WTC11 (cell line): ENCODE measurements around the gene ABCC6. TPM values are rescaled to one million over a fixed set of nuclear protein-coding genes. Genes with fewer than 3 reads are reported as not detected.
"Not testable (repeated sequence)": the region's sequence is repeated elsewhere in the genome, so short reads cannot be mapped to it uniquely, and the experiment has no call there.

Experiments
- ATAC-seq: fragments of 200-7000 bp; cut with Tn5 transposase; 2 replicates; pipeline ENCODE4 v1.10.0; 2021; ENCODE audit warnings: mild to moderate bottlenecking, moderate library complexity
- CTCF ChIA-PET: fragments of 300-600 bp; sonication (Branson Sonifier 250); formaldehyde crosslinking; loops from one replicate; lab custom pipeline; 2021; ENCODE audit warnings: antibody characterized with exemption; lab: Charles Lee
- POLR2A ChIA-PET: fragments of 350-600 bp; sonication (Branson Sonifier 250); formaldehyde crosslinking; loops from one replicate; lab custom pipeline; 2021; ENCODE audit warnings: antibody characterized with exemption; lab: Charles Lee
- DNase-seq: peaks from one replicate; pipeline ENCODE4 v3.0.0; 2021; ENCODE audit warnings: low spot score
- H3K27ac Mint-ChIP-seq: 2 replicates; pipeline ENCODE4 v1.8.0; 2021; ENCODE audit warnings: mixed read lengths
- H3K27me3 Mint-ChIP-seq: 2 replicates; pipeline ENCODE4 v1.8.0; 2021; ENCODE audit warnings: low read depth, mild to moderate bottlenecking, moderate library complexity, mixed read lengths
- H3K36me3 Mint-ChIP-seq: 2 replicates; pipeline ENCODE4 v1.8.0; 2021; ENCODE audit warnings: mixed read lengths
- H3K4me1 Mint-ChIP-seq: 2 replicates; pipeline ENCODE4 v1.8.0; 2022; ENCODE audit warnings: mixed read lengths
- H3K4me3 Mint-ChIP-seq: 2 replicates; pipeline ENCODE4 v1.8.0; 2021; ENCODE audit warnings: mild to moderate bottlenecking, moderate library complexity, mixed read lengths
- H3K9me3 Mint-ChIP-seq: 2 replicates; pipeline ENCODE4 v1.8.0; 2021; ENCODE audit warnings: mixed read lengths
- ELF4 ChIP-seq: sonication (generic); formaldehyde crosslinking; IDR thresholded peaks from 2 replicates; pipeline ENCODE4 v1.8.1; 2022; ENCODE audit warnings: low read depth, mild to moderate bottlenecking, moderate library complexity, missing genetic modification reagents
- EMX1 ChIP-seq: fragments of 250-450 bp; sonication (Bioruptor Pico); IDR thresholded peaks from 2 replicates; pipeline ENCODE4 v1.8.0; 2021; ENCODE audit warnings: mild to moderate bottlenecking
- GABPB1 ChIP-seq: sonication (generic); formaldehyde crosslinking; IDR thresholded peaks from 2 replicates; pipeline ENCODE4 v1.8.1; 2023; ENCODE audit warnings: mild to moderate bottlenecking, missing genetic modification reagents
- GRHL2 ChIP-seq: fragments of 250-450 bp; sonication (Bioruptor Pico); IDR thresholded peaks from 2 replicates; pipeline ENCODE4 v1.8.0; 2022; ENCODE audit warnings: mild to moderate bottlenecking, moderate library complexity; ENCODE audit not compliant: insufficient replicate concordance, severe bottlenecking
- GTF2I ChIP-seq: fragments of 250-450 bp; sonication (Bioruptor Pico); conservative IDR thresholded peaks from 2 replicates; pipeline ENCODE4 v1.4.0; 2021; ENCODE audit warnings: mild to moderate bottlenecking
- KAT7 ChIP-seq: sonication (generic); formaldehyde crosslinking; IDR thresholded peaks from 2 replicates; pipeline ENCODE4 v1.8.1; 2023; ENCODE audit warnings: missing genetic modification reagents, mild to moderate bottlenecking, borderline replicate concordance
- MXD4 ChIP-seq: fragments of 250-450 bp; sonication (Bioruptor Pico); IDR thresholded peaks from 2 replicates; pipeline ENCODE4 v1.8.0; 2021; ENCODE audit warnings: mild to moderate bottlenecking, moderate library complexity, borderline replicate concordance
- NFE2L1 ChIP-seq: sonication (generic); formaldehyde crosslinking; IDR thresholded peaks from 2 replicates; pipeline ENCODE4 v1.8.1; 2023; ENCODE audit warnings: missing genetic modification reagents
- NFYB ChIP-seq: sonication (generic); formaldehyde crosslinking; conservative IDR thresholded peaks from 2 replicates; pipeline ENCODE4 v1.8.0; 2022; ENCODE audit warnings: low read depth, missing genetic modification reagents
- NR3C1 ChIP-seq: sonication (generic); formaldehyde crosslinking; conservative IDR thresholded peaks from 2 replicates; pipeline ENCODE4 v1.8.1; 2023; ENCODE audit warnings: low read depth, mild to moderate bottlenecking, missing genetic modification reagents
- SMAD4 ChIP-seq: sonication (generic); formaldehyde crosslinking; IDR thresholded peaks from 2 replicates; pipeline ENCODE4 v1.8.0; 2022; ENCODE audit warnings: mild to moderate bottlenecking, missing genetic modification reagents
- SP1 ChIP-seq: sonication (generic); formaldehyde crosslinking; conservative IDR thresholded peaks from 2 replicates; pipeline ENCODE4 v1.8.1; 2022; ENCODE audit warnings: missing genetic modification reagents
- ZNF138 ChIP-seq: sonication (generic); formaldehyde crosslinking; conservative IDR thresholded peaks from 2 replicates; pipeline ENCODE4 v1.8.1; 2022; ENCODE audit warnings: mild to moderate bottlenecking, moderate library complexity, missing genetic modification reagents
- ZNF671 ChIP-seq: fragments of 250-450 bp; sonication (Bioruptor Pico); IDR thresholded peaks from 2 replicates; pipeline ENCODE4 v1.8.0; 2021; ENCODE audit warnings: mild to moderate bottlenecking
- total RNA-seq: library from RNA; stranded (reverse); gene quantifications from 3 replicates; pipeline ENCODE4 v1.2.3, GENCODE V29; 2021
- TF ChIP-seq, protein P1 (sequence below): sonication (generic); formaldehyde crosslinking; IDR thresholded peaks from 2 replicates; pipeline ENCODE4 v1.8.1; 2023; ENCODE audit warnings: mild to moderate bottlenecking, moderate library complexity, missing genetic modification reagents
- TF ChIP-seq, protein P2 (sequence below): sonication (generic); formaldehyde crosslinking; IDR thresholded peaks from 2 replicates; pipeline ENCODE4 v1.8.1; 2023; ENCODE audit warnings: mild to moderate bottlenecking, missing genetic modification reagents, moderate library complexity
- TF ChIP-seq, protein P3 (sequence below): sonication (generic); formaldehyde crosslinking; IDR thresholded peaks from 2 replicates; pipeline ENCODE4 v1.8.1; 2022; ENCODE audit warnings: low read depth, missing genetic modification reagents, borderline replicate concordance
- TF ChIP-seq, protein P4 (sequence below): sonication (generic); formaldehyde crosslinking; IDR thresholded peaks from 2 replicates; pipeline ENCODE4 v1.8.0; 2022; ENCODE audit warnings: mild to moderate bottlenecking, missing genetic modification reagents
- TF ChIP-seq, protein P5 (sequence below): sonication (generic); formaldehyde crosslinking; IDR thresholded peaks from 2 replicates; pipeline ENCODE4 v1.8.1; 2022; ENCODE audit warnings: mild to moderate bottlenecking, moderate library complexity, missing genetic modification reagents
- TF ChIP-seq, protein P6 (sequence below): sonication (generic); formaldehyde crosslinking; IDR thresholded peaks from 2 replicates; pipeline ENCODE4 v1.8.1; 2022; ENCODE audit warnings: missing genetic modification reagents, borderline replicate concordance
- TF ChIP-seq, protein P7 (sequence below): fragments of 250-450 bp; sonication (Bioruptor Pico); conservative IDR thresholded peaks from 2 replicates; pipeline ENCODE4 v1.9.0; 2021; ENCODE audit warnings: mild to moderate bottlenecking

ABCC6 gene
- total RNA-seq, 1 experiment from 2014 or later, result 1.3 TPM

DNA sequence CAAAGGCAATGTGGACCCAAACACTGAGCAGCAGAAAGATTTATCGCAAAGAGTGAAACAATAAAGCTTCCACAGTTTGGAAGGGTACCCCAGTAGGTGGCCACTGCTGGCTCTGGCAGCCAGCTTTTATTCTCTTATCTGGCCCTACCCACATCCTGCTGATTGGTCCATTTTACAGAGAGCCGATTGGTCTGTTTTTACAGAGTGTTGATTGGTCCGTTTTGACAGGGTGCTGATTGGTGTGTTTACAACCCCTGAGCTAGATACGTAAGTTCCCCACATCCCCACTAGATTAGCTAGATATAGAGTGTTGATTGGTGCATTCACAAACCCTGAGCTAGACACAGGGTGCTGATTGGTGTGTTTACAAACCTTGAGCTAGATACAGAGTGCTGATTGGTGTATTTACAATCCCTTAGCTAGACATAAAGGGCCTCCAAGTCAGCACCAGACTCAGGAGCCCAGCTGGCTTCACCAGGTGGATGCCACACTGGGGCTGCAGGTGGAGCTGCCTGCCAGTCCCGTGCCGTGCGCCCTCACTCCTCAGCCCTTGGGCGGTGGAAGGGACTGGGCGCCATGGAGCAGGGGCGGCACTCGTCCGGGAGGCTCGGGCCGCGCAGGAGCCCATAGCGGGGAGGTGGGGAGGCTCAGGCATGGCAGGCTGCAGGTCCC is 119.0 kb downstream of the ABCC6 start:
- ATAC-seq, H3K4me1 Mint-ChIP-seq, H3K4me3 Mint-ChIP-seq, POLR2A ChIA-PET, H3K27me3 Mint-ChIP-seq, DNase-seq, H3K9me3 Mint-ChIP-seq: not testable (repeated sequence)
- Mint-ChIP-seq H3K36me3 (peaks cover 66% of the 10 kb centered on the region), H3K27ac (0 out of 2 replicates have a peak overlapping the region, but pooled peaks have one; percentile 57)
- peak; percentile 44; the same call in 1 of the 2 replicates for TF ChIP-seq NFYB (CRISPR knock-in tag)
- CTCF ChIA-PET, result interaction anchor here (0.6 kb wide), 1 partner anchor 24 kb away, joined by 4 read pairs; no protein-coding TSS in a partner anchor

DNA sequence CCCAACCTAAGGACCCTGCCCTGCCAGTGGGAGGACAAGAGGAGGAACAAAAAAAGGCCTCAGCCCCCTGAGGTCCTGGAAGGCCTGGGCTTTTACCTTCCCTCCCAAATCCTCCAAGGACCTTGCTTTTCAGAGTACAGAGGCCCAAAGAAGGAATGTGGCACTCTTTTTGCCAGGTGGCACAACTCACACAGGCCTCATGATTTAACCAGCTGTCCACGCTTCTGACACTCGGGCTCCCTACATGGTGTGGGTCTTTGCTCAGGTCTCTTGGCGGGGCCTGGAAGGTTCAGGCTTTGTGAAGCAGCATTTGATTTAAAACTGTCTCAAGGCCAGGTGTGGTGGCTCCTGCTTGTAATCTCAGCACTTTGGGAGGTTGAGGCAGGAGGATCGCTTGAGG is 120.6 kb downstream of the ABCC6 start:
- TF ChIP-seq ELF4, result no peak
- TF ChIP-seq EMX1, result no peak
- TF ChIP-seq NFYB (CRISPR knock-in tag), result no peak
- no peak for TF ChIP-seq NFE2L1
- no peak for TF ChIP-seq SP1 (CRISPR knock-in tag)
- Mint-ChIP-seq H3K9me3 (peaks cover 4% of the 10 kb centered on the region), H3K27me3 (no peaks in the 10 kb centered on the region), H3K27ac (no peak overlapping the region), H3K36me3 (peaks cover 71% of the 10 kb centered on the region), H3K4me1 (no peaks in the 10 kb centered on the region), H3K4me3 (no peak overlapping the region)
- ATAC-seq, result no peak
- CTCF ChIA-PET, result no interaction called here
- POLR2A ChIA-PET, result no interaction called here
- no peak for DNase-seq

DNA sequence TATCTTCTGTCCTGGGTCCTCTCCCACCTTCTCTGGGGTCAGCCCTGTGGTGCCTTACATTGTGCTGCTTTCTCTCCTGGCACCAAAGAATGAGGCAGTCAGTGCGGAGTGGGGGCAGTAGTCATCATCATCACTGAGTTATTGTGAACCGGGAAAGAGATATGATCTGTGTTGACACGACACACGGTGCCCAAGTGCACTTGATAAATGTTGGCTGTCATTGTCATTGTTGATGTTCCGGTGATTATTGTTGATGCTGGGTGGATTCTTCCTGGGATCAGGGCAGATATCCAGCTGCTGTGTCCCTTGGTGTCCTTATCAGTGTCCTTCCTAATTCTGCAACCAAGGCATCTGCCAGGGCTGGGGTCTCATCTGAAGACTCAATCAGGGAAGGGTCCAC is 121.7 kb downstream of the ABCC6 start:
- CTCF ChIA-PET, result interaction anchor here (1.7 kb wide), 1 partner anchor 227 kb away, joined by 4 read pairs; no protein-coding TSS in a partner anchor
- POLR2A ChIA-PET, result no interaction called here
- no peak overlapping the region for H3K4me3 Mint-ChIP-seq
- H3K4me1 Mint-ChIP-seq, result no peaks in the 10 kb centered on the region
- H3K9me3 Mint-ChIP-seq, result peaks cover 4% of the 10 kb centered on the region
- H3K27me3 Mint-ChIP-seq, result no peaks in the 10 kb centered on the region
- peaks cover 69% of the 10 kb centered on the region for H3K36me3 Mint-ChIP-seq
- ATAC-seq, result no peak
- peak overlapping the region; percentile 32; the same call in 1 of the 2 replicates for H3K27ac Mint-ChIP-seq
- no peak for DNase-seq
- no peak for TF ChIP-seq SMAD4 (CRISPR knock-in tag)
- TF ChIP-seq, protein P1, sequence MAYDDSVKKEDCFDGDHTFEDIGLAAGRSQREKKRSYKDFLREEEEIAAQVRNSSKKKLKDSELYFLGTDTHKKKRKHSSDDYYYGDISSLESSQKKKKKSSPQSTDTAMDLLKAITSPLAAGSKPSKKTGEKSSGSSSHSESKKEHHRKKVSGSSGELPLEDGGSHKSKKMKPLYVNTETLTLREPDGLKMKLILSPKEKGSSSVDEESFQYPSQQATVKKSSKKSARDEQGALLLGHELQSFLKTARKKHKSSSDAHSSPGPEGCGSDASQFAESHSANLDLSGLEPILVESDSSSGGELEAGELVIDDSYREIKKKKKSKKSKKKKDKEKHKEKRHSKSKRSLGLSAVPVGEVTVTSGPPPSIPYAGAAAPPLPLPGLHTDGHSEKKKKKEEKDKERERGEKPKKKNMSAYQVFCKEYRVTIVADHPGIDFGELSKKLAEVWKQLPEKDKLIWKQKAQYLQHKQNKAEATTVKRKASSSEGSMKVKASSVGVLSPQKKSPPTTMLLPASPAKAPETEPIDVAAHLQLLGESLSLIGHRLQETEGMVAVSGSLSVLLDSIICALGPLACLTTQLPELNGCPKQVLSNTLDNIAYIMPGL (CRISPR knock-in tag), result no peak
- no peak for TF ChIP-seq NR3C1 (CRISPR knock-in tag)
- TF ChIP-seq, protein P2, sequence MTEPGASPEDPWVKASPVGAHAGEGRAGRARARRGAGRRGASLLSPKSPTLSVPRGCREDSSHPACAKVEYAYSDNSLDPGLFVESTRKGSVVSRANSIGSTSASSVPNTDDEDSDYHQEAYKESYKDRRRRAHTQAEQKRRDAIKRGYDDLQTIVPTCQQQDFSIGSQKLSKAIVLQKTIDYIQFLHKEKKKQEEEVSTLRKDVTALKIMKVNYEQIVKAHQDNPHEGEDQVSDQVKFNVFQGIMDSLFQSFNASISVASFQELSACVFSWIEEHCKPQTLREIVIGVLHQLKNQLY (CRISPR knock-in tag), result no peak
- TF ChIP-seq NFYB (CRISPR knock-in tag), result no peak
- TF ChIP-seq GTF2I, result no peak
- TF ChIP-seq GABPB1 (CRISPR knock-in tag), result no peak
- no peak for TF ChIP-seq ZNF138 (CRISPR knock-in tag)
- no peak for TF ChIP-seq ZNF671 (CRISPR knock-in tag)
- TF ChIP-seq NFE2L1, result no peak
- TF ChIP-seq MXD4 (CRISPR knock-in tag), result no peak
- TF ChIP-seq KAT7 (CRISPR knock-in tag), result no peak
- TF ChIP-seq, protein P3, sequence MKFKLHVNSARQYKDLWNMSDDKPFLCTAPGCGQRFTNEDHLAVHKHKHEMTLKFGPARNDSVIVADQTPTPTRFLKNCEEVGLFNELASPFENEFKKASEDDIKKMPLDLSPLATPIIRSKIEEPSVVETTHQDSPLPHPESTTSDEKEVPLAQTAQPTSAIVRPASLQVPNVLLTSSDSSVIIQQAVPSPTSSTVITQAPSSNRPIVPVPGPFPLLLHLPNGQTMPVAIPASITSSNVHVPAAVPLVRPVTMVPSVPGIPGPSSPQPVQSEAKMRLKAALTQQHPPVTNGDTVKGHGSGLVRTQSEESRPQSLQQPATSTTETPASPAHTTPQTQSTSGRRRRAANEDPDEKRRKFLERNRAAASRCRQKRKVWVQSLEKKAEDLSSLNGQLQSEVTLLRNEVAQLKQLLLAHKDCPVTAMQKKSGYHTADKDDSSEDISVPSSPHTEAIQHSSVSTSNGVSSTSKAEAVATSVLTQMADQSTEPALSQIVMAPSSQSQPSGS (CRISPR knock-in tag), result no peak
- TF ChIP-seq, protein P4, sequence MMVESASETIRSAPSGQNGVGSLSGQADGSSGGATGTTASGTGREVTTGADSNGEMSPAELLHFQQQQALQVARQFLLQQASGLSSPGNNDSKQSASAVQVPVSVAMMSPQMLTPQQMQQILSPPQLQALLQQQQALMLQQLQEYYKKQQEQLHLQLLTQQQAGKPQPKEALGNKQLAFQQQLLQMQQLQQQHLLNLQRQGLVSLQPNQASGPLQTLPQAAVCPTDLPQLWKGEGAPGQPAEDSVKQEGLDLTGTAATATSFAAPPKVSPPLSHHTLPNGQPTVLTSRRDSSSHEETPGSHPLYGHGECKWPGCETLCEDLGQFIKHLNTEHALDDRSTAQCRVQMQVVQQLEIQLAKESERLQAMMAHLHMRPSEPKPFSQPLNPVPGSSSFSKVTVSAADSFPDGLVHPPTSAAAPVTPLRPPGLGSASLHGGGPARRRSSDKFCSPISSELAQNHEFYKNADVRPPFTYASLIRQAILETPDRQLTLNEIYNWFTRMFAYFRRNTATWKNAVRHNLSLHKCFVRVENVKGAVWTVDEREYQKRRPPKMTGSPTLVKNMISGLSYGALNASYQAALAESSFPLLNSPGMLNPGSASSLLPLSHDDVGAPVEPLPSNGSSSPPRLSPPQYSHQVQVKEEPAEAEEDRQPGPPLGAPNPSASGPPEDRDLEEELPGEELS (CRISPR knock-in tag), result no peak
- TF ChIP-seq, protein P5, sequence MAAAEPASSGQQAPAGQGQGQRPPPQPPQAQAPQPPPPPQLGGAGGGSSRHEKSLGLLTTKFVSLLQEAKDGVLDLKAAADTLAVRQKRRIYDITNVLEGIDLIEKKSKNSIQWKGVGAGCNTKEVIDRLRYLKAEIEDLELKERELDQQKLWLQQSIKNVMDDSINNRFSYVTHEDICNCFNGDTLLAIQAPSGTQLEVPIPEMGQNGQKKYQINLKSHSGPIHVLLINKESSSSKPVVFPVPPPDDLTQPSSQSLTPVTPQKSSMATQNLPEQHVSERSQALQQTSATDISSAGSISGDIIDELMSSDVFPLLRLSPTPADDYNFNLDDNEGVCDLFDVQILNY (CRISPR knock-in tag), result no peak
- no peak for TF ChIP-seq GRHL2 (CRISPR knock-in tag)
- TF ChIP-seq, protein P6, sequence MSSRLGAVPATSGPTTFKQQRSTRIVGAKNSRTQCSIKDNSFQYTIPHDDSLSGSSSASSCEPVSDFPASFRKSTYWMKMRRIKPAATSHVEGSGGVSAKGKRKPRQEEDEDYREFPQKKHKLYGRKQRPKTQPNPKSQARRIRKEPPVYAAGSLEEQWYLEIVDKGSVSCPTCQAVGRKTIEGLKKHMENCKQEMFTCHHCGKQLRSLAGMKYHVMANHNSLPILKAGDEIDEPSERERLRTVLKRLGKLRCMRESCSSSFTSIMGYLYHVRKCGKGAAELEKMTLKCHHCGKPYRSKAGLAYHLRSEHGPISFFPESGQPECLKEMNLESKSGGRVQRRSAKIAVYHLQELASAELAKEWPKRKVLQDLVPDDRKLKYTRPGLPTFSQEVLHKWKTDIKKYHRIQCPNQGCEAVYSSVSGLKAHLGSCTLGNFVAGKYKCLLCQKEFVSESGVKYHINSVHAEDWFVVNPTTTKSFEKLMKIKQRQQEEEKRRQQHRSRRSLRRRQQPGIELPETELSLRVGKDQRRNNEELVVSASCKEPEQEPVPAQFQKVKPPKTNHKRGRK (CRISPR knock-in tag), result no peak
- TF ChIP-seq, protein P7, sequence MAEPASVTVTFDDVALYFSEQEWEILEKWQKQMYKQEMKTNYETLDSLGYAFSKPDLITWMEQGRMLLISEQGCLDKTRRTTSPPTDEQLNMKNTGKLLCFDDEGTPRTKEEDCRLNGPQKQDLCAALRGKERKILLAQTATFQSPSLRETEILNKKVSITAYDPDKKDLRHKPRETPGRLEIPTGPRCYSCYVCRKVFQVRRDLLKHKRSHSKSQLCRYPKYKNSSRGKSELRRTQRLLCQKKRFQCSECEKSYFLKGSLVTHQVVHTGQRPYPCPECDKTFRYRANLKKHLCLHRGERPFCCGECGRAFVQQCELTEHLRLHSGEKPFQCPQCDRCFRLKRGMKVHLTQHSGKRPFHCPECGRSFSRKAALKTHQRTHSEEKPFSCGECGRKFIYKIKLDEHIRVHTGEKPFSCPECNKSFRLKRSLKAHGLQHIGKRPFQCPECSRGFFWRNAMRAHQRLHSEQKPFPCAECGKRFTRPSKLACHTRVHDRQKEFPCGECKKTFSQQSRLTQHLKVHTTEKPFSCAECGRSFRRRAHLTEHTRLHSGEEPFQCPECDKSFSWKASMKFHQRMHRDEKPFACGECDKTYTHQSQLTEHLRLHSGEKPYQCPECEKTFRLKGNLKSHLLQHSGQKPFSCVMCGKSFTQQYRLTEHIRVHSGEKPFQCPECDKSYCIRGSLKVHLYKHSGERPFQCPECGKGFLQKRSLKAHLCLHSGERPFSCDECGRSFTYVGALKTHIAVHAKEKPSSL, result no peak
